Renal cortex interstitium (tissue), 11 donors: ENCODE results near the gene VASN. TPM values are rescaled to one million over a fixed set of nuclear protein-coding genes. Genes with fewer than 3 reads are reported as not detected.

Experiments used
- DNase-seq, 11 donors: peaks; one replicate each; pipeline ENCODE4 v3.0.0-alpha.2; 2013; ENCODE audit warnings: low read depth in 9 of 11, low spot score in 4 of 11; ENCODE audit errors: extremely low read depth in 1 of 11
- polyA plus RNA-seq, 3 donors: library from polyadenylated mRNA; unstranded; fragments of 120-200 nt; gene quantifications; one replicate each; pipeline ENCODE4 v1.2.1, GENCODE V29; 2013; ENCODE audit not compliant: insufficient read length in 3 of 3

Gene VASN
- polyA plus RNA-seq, 3 donors: 30.0 to 64.1 (median 57.5) TPM

DNA sequence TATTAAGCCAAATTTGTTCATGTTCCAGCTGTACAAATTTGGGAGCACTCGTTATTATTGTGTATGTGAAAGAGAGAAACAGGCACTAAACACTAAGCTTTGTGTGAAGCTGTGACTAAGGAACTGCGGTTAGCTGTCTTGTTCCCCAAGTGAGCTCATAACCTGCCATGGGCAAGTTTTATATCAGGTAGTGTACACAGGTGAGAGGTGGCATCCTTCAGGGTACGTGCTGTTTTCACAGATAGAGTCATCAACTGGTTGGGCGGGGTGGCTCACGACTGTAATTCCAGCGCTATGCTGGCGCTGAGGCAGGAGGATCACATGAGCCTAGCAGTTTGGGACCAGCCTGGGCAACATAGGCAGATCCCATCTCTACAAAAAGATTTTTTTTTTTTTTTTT is 56.9 kb downstream of the VASN start:
- no peak for DNase-seq

DNA sequence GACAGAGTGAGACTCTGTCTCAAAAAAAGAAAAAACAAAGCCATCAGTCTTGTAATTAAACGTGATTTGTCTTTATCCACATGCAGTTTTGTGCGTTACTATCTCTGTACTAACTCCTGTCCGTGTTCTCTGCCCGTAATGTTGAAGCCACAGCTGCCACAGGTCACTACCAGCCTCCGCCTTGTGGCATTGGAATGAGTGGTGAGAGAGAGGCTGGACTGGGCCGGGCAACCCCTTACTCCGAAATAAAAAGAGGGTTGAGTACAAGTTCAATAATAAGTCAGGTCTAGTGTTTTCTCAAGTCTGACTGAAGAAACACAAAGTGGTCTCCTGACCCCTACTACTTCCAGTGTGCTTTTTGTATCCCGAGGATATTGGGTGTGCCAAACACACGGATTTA is 59.4 kb downstream of the VASN start:
- no peak for DNase-seq

Other genes with a start within 250 kb of the VASN start
- gene SRL, start 129.8 kb upstream of the VASN start, polyA plus RNA-seq: 1 to 10 TPM in 1 of 3 donors, under 1 TPM in 2; 0.76 to 1.4 (median 0.98) TPM
- 10 to 100 TPM; 23.5 to 25.6 (median 25.4) TPM for gene TFAP4, start 98.8 kb upstream of the VASN start, polyA plus RNA-seq
- gene GLIS2, start 55.8 kb upstream of the VASN start, polyA plus RNA-seq: 10 to 100 TPM; 29.1 to 51.0 (median 46.0) TPM
- 10 to 100 TPM; 17.0 to 35.2 (median 27.2) TPM for gene PAM16, start 20.5 kb upstream of the VASN start, polyA plus RNA-seq
- gene CORO7, start 44.7 kb downstream of the VASN start, polyA plus RNA-seq: 10 to 100 TPM; 14.7 to 26.7 (median 21.5) TPM
- gene DNAJA3, start 54.0 kb downstream of the VASN start, polyA plus RNA-seq: 10 to 100 TPM; 38.4 to 47.0 (median 40.4) TPM
- 10 to 100 TPM; 32.3 to 54.2 (median 43.5) TPM for gene NMRAL1, start 102.8 kb downstream of the VASN start, polyA plus RNA-seq
- 10 to 100 TPM; 42.0 to 50.8 (median 42.4) TPM for gene HMOX2, start 104.5 kb downstream of the VASN start, polyA plus RNA-seq
- 10 to 100 TPM; 27.9 to 33.2 (median 31.3) TPM for gene CDIP1, start 166.9 kb downstream of the VASN start, polyA plus RNA-seq
- under 1 TPM; 0.16 to 0.27 (median 0.24) TPM for gene C16orf96, start 184.5 kb downstream of the VASN start, polyA plus RNA-seq
- gene UBALD1, start 243.0 kb downstream of the VASN start, polyA plus RNA-seq: 10 to 100 TPM; 11.6 to 31.8 (median 23.5) TPM